ENCODE results near the gene EIF2AK3. TPM values are rescaled to one million over a fixed set of nuclear protein-coding genes. Genes with fewer than 3 reads are reported as not detected.
A peak's percentile ranks its signal among the peaks of the same experiment; 100 is the strongest.

The EIF2AK3 gene
- total and polyA plus RNA-seq, 10 of the 15 experiments (the other 5 are each of a cell fraction or from before 2014, with no cell fraction given): 5.0 to 44.7 (median 22.4) TPM

DNA sequence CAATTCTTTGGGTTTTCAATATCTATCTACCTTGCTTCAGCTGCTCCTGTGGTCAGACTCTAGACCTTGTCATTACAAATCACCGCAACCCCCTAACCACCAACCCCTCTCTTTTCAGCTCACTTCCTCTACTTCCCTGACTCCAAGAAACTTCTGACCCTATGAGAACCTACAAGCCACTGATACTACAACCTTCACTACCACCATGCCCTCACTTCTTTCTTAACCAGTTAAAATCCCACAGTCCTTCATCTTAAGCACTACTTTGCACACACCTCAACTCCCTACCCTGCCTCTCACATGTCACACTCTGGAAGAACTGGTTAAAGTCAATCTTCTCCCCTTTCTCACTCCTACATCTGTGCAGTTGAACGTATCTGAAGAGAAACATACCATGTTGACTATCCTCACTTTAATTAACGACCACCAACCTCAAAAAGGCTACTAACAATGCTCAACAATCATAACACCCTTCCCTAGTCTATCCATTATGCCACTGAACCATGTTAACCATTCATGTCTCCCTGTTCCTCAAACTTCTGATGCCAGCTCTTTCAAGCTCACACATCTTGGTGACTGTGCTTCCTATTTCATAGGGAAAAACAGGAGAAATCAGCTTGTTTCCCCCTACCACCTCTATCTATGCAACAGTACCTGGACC lies 12.6 kb downstream of the EIF2AK3 start (continued):
- TF ChIP-seq CBFB (IDR thresholded peaks at IDR 0.05; ENCODE audit: low read depth): peak; percentile 91
- TF ChIP-seq, protein P1, sequence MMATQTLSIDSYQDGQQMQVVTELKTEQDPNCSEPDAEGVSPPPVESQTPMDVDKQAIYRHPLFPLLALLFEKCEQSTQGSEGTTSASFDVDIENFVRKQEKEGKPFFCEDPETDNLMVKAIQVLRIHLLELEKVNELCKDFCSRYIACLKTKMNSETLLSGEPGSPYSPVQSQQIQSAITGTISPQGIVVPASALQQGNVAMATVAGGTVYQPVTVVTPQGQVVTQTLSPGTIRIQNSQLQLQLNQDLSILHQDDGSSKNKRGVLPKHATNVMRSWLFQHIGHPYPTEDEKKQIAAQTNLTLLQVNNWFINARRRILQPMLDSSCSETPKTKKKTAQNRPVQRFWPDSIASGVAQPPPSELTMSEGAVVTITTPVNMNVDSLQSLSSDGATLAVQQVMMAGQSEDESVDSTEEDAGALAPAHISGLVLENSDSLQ (IDR thresholded peaks at IDR 0.05): peak; percentile 12; the same call in 1 of the 2 replicates
- no peak for TF ChIP-seq E2F8 (IDR thresholded peaks at IDR 0.05; ENCODE audit: low read depth, partially characterized antibody)
- no peak for TF ChIP-seq CHD1 (IDR thresholded peaks at IDR 0.05; ENCODE audit: low read depth, low read length)
- TF ChIP-seq ZSCAN29 (IDR thresholded peaks at IDR 0.05): no peak
- TF ChIP-seq TCF12 (IDR thresholded peaks at IDR 0.05; ENCODE audit: low read depth, low read length): peak; percentile 79; the same call in 1 of the 2 replicates
- TF ChIP-seq IKZF2 (IDR thresholded peaks at IDR 0.05): peak; percentile 96 to 97
- peak; percentile 61 to 71; a peak in 3 of 4 replicates for TF ChIP-seq EP300 (IDR thresholded peaks at IDR 0.05; ENCODE audit: borderline replicate concordance in 1 of 2, control insufficient read depth in 1 of 2, low read depth in 2 of 2, low read length in 2 of 2)
- TF ChIP-seq CEBPB (IDR thresholded peaks at IDR 0.05; ENCODE audit: borderline replicate concordance in 1 of 2, low read depth in 2 of 2, low read length in 2 of 2): no peak
- TF ChIP-seq IRF5 (IDR thresholded peaks at IDR 0.05; ENCODE audit: borderline replicate concordance): peak; percentile 64; the same call in 1 of the 2 replicates
- peak; percentile 78 for TF ChIP-seq BCL11A (IDR thresholded peaks at IDR 0.05; ENCODE audit: low read depth, low read length)
- peak; percentile 67; the same call in 1 of the 2 replicates for TF ChIP-seq TBL1XR1 (IDR thresholded peaks at IDR 0.05; ENCODE audit: low read depth, low read length)
- TF ChIP-seq EED (IDR thresholded peaks at IDR 0.05; ENCODE audit: low read depth): peak; percentile 92
- TF ChIP-seq SPI1 (IDR thresholded peaks at IDR 0.05; ENCODE audit: borderline replicate concordance, insufficient read depth, low read depth, low read length): peak; percentile 90
- peak; percentile 98 for TF ChIP-seq HDGF (IDR thresholded peaks at IDR 0.05)
- no peak for TF ChIP-seq POLR2AphosphoS2 (IDR thresholded peaks at IDR 0.05; ENCODE audit: low read depth, low read length)
- peak; percentile 84; the same call in 1 of the 2 replicates for TF ChIP-seq ATF2 (IDR thresholded peaks at IDR 0.05; ENCODE audit: low read length)
